ENCODE results near the gene SQSTM1. TPM values are rescaled to one million over a fixed set of nuclear protein-coding genes. Genes with fewer than 3 reads are reported as not detected.

Gene SQSTM1
- total and polyA plus RNA-seq, 2 of the 8 experiments (the other 6 are each of a cell fraction or from before 2014, with no cell fraction given): 78.6 to 110 TPM

DNA sequence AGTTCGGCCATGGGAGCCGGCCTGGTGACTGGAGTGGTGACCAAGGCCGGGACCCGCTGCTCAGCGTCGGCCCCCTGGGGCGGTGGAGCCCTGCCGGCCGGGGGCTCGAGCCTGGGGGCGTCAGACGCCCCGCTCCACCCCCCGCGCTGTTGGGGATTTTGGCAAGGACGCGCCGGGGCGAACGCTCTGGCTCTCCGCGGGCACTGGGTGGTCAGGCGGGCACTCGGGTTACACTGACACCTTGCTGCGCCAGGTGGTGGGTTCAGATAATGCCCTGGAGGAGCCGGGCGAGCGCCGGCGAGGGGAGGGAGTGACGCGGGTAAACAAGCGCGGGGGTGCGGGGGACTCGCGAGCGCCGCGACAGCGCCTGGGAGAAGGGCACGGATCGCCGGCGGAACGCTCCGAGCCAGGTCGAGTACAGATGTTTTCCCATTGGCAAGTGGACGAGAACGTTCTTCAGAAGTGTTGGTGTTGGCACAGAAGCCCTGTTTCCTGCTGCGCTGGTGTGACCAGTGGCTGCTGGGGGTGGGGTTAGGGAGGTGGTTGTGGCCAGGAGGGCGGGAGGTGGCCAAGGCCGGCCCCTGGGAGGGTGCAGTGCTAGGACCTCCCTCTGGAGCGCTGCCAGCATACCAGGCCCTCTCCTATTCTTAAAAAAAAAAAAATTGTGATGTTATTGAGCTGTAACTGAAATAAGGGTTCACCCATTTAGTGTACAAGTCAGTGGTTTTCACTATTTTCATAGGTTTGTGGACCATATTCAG, 773 bp downstream of the SQSTM1 start (continued):
- TF ChIP-seq MAX (IDR thresholded peaks at IDR 0.05) (peak; percentile 4; the same call in 1 of the 2 replicates), POLR2A (IDR thresholded peaks at IDR 0.05; ENCODE audit: control extremely low read depth in 1 of 2, low read depth in 2 of 2, low read length in 2 of 2) (0 out of 3 replicates have a peak, but pooled peaks of 1 of the 2 experiments have one; percentile 35), NRF1 (IDR thresholded peaks at IDR 0.05; ENCODE audit: low read depth, low read length) (no peak), TAF1 (IDR thresholded peaks at IDR 0.05; ENCODE audit: low read depth, low read length) (0 out of 2 replicates have a peak, but pooled peaks have one; percentile 49), EP300 (IDR thresholded peaks at IDR 0.05; ENCODE audit: borderline replicate concordance in 1 of 2, low read depth in 2 of 2, low read length in 2 of 2) (no peak)

All from H1 (cell line).